Activated CD4-positive, alpha-beta T cell treated with anti-CD3 and anti-CD28 coated beads, Interleukin-2, amount 10 ng/mL, durations not matched to agents 7 days and 5 days (primary cell): ENCODE data around the gene MRI1. TPM values are rescaled to one million over a fixed set of nuclear protein-coding genes. Genes with fewer than 3 reads are reported as not detected.
"Not testable (repeated sequence)": the region's sequence is repeated elsewhere in the genome, so short reads cannot be mapped to it uniquely, and the experiment has no call there.

ENCODE experiments used
- CTCF ChIA-PET: fragments of 350-600 bp; sonication (Branson Sonifier 250); formaldehyde crosslinking; loops from one replicate; lab custom pipeline; 2021; ENCODE audit warnings: antibody characterized with exemption; lab: Charles Lee
- POLR2A ChIA-PET: fragments of 350-600 bp; sonication (Branson Sonifier 250); formaldehyde crosslinking; loops from one replicate; lab custom pipeline; 2021; ENCODE audit warnings: antibody characterized with exemption; lab: Charles Lee
- DNase-seq: peaks from one replicate; pipeline ENCODE4 v3.0.0-alpha.2; 2020
- H3K27ac Mint-ChIP-seq: one replicate; pipeline ENCODE4 v1.8.0; 2021; ENCODE audit warnings: mild to moderate bottlenecking, moderate library complexity, mixed read lengths
- H3K27me3 Mint-ChIP-seq: one replicate; pipeline ENCODE4 v1.8.0; 2021; ENCODE audit warnings: mixed read lengths
- H3K36me3 Mint-ChIP-seq: one replicate; pipeline ENCODE4 v1.8.0; 2021; ENCODE audit warnings: low read depth, mixed read lengths
- H3K4me1 Mint-ChIP-seq: one replicate; pipeline ENCODE4 v1.8.0; 2021; ENCODE audit warnings: mixed read lengths
- H3K4me3 Mint-ChIP-seq: one replicate; pipeline ENCODE4 v1.8.0; 2021; ENCODE audit warnings: mild to moderate bottlenecking, moderate library complexity, mixed read lengths
- H3K9me3 Mint-ChIP-seq: one replicate; pipeline ENCODE4 v1.8.0; 2021; ENCODE audit warnings: mixed read lengths
- total RNA-seq, 2 experiments: library from RNA; stranded (reverse); gene quantifications; one replicate each; pipeline ENCODE4 v1.2.3, GENCODE V29; 2021

Gene MRI1
- total RNA-seq, 2 experiments from 2014 or later: 46.2 to 46.6 TPM

GRCh38 chr19:13782537-13782936 lies 18.2 kb downstream of the MRI1 start:
- DNase-seq: no peak
- Mint-ChIP-seq H3K36me3 (peaks cover 11% of the 10 kb centered on the region), H3K27ac (no peak overlapping the region), H3K4me1 (peaks cover 20% of the 10 kb centered on the region), H3K27me3 (no peaks in the 10 kb centered on the region), H3K4me3 (no peak overlapping the region), H3K9me3 (no peaks in the 10 kb centered on the region)
- ChIA-PET POLR2A (no interaction called here), CTCF (interaction anchor here (12.9 kb wide), 1 partner anchor 80 kb away, joined by 112 read pairs; no protein-coding TSS in a partner anchor)

- Mint-ChIP-seq H3K27ac (no peak overlapping the region), H3K4me3 (no peak overlapping the region), H3K9me3 (no peaks in the 10 kb centered on the region), H3K27me3 (no peaks in the 10 kb centered on the region), H3K4me1 (peaks cover 29% of the 10 kb centered on the region), H3K36me3 (peaks cover 5% of the 10 kb centered on the region)
- ChIA-PET POLR2A (interaction anchor here (1.4 kb wide), 1 partner anchor 78 kb away, joined by 3 read pairs; no protein-coding TSS in a partner anchor), CTCF (interaction anchor here (0.6 to 12.9 kb wide), 9 partner anchors 11 to 1609 kb away, joined by 3 to 112 read pairs (median 4); partner anchors contain the start of gene ZSWIM4)
- DNase-seq: no peak
These were observed 19.5 kb downstream of the MRI1 start for GRCh38 chr19:13783565-13784500.

- DNase-seq: peak; percentile 75
- Mint-ChIP-seq H3K27me3 (no peaks in the 10 kb centered on the region), H3K4me1 (peaks cover 35% of the 10 kb centered on the region), H3K36me3 (no peaks in the 10 kb centered on the region), H3K27ac (peak overlapping the region; percentile 57), H3K4me3 (no peak overlapping the region), H3K9me3 (no peaks in the 10 kb centered on the region)
- ChIA-PET CTCF (interaction anchor here (0.7 to 12.9 kb wide), 10 partner anchors 10 to 102 kb away, joined by 3 to 112 read pairs (median 4); partner anchors contain the start of gene ZSWIM4), POLR2A (no interaction called here)
These were observed 20.6 kb downstream of the MRI1 start for GRCh38 chr19:13784731-13785452.

- POLR2A ChIA-PET: no interaction called here
- Mint-ChIP-seq H3K27ac (peak overlapping the region; percentile 98), H3K27me3 (no peaks in the 10 kb centered on the region), H3K9me3 (no peaks in the 10 kb centered on the region), H3K36me3 (no peaks in the 10 kb centered on the region), H3K4me1 (peaks cover 42% of the 10 kb centered on the region), H3K4me3 (peak overlapping the region; percentile 26)
- peak; percentile 57 for DNase-seq
- CTCF ChIA-PET: interaction anchor here (0.5 to 12.9 kb wide), 10 partner anchors 9 to 791 kb away, joined by 3 to 112 read pairs (median 4); partner anchors contain the start of gene C19orf53
These were observed 24.7 kb downstream of the MRI1 start for GRCh38 chr19:13788991-13789390.

GRCh38 chr19:13790354-13790753 lies 26.0 kb downstream of the MRI1 start:
- POLR2A ChIA-PET: no interaction called here
- peak overlapping the region; percentile 68 for H3K27ac Mint-ChIP-seq
- CTCF ChIA-PET: interaction anchor here (0.6 to 12.9 kb wide), 2 partner anchors 19 to 72 kb away, joined by 6 to 112 read pairs; no protein-coding TSS in a partner anchor
- H3K9me3 Mint-ChIP-seq: no peaks in the 10 kb centered on the region
- H3K4me3 Mint-ChIP-seq: no peak overlapping the region
- peaks cover 45% of the 10 kb centered on the region for H3K4me1 Mint-ChIP-seq
- H3K36me3 Mint-ChIP-seq: no peaks in the 10 kb centered on the region
- H3K27me3 Mint-ChIP-seq: no peaks in the 10 kb centered on the region
- DNase-seq: no peak

GRCh38 chr19:13793317-13793716 lies 29.0 kb downstream of the MRI1 start:
- H3K27me3 Mint-ChIP-seq, POLR2A ChIA-PET, H3K27ac Mint-ChIP-seq, DNase-seq, H3K4me3 Mint-ChIP-seq, H3K36me3 Mint-ChIP-seq, H3K9me3 Mint-ChIP-seq: not testable (repeated sequence)
- CTCF ChIA-PET: interaction anchor here (1.0 kb wide), 1 partner anchor 69 kb away, joined by 3 read pairs; no protein-coding TSS in a partner anchor
- H3K4me1 Mint-ChIP-seq: peaks cover 49% of the 10 kb centered on the region

GRCh38 chr19:13794398-13794756 lies 30.1 kb downstream of the MRI1 start:
- CTCF ChIA-PET: interaction anchor here (1.2 to 1.6 kb wide), 3 partner anchors 10 to 67 kb away, joined by 3 to 8 read pairs (median 4); no protein-coding TSS in a partner anchor
- H3K36me3 Mint-ChIP-seq: no peaks in the 10 kb centered on the region
- no peaks in the 10 kb centered on the region for H3K27me3 Mint-ChIP-seq
- no peak for DNase-seq
- POLR2A ChIA-PET: interaction anchor here (1.1 kb wide), 1 partner anchor 67 kb away, joined by 4 read pairs; no protein-coding TSS in a partner anchor
- H3K9me3 Mint-ChIP-seq: no peaks in the 10 kb centered on the region
- H3K27ac Mint-ChIP-seq: peak overlapping the region; percentile 98
- peak overlapping the region; percentile 99 for H3K4me3 Mint-ChIP-seq
- H3K4me1 Mint-ChIP-seq: peaks cover 39% of the 10 kb centered on the region

GRCh38 chr19:13794757-13795589 lies 30.7 kb downstream of the MRI1 start, which contains the start of gene ZSWIM4:
Gene ZSWIM4 (plus strand): TSS chr19:13795443. CDS start chr19:13795649, 206 bp downstream.
- peaks cover 38% of the 10 kb centered on the region for H3K4me1 Mint-ChIP-seq
- H3K4me3 Mint-ChIP-seq: peak within 1 kb of the TSS; percentile 99
- DNase-seq: peak; percentile 98
- H3K27ac Mint-ChIP-seq: peak within 1 kb of the TSS; percentile 98
- H3K9me3 Mint-ChIP-seq: no peaks in the 10 kb centered on the region
- H3K36me3 Mint-ChIP-seq: no peaks in the 10 kb centered on the region
- H3K27me3 Mint-ChIP-seq: no peaks in the 10 kb centered on the region
- ChIA-PET POLR2A (interaction anchor here (0.5 to 1.1 kb wide), 2 partner anchors 20 to 66 kb away, joined by 3 to 4 read pairs; no protein-coding TSS in a partner anchor), CTCF (interaction anchor here (1.1 to 1.6 kb wide), 4 partner anchors 11 to 67 kb away, joined by 3 to 8 read pairs (median 4); no protein-coding TSS in a partner anchor)

GRCh38 chr19:13795595-13796300 lies 31.4 kb downstream of the MRI1 start:
- Mint-ChIP-seq H3K36me3 (no peaks in the 10 kb centered on the region), H3K4me3 (peak overlapping the region; percentile 82), H3K27me3 (no peaks in the 10 kb centered on the region), H3K9me3 (no peaks in the 10 kb centered on the region), H3K27ac (peak overlapping the region; percentile 84), H3K4me1 (peaks cover 31% of the 10 kb centered on the region)
- POLR2A ChIA-PET: no interaction called here
- CTCF ChIA-PET: interaction anchor here (0.6 to 1.1 kb wide), 4 partner anchors 9 to 67 kb away, joined by 3 to 5 read pairs (median 4); no protein-coding TSS in a partner anchor
- no peak for DNase-seq

GRCh38 chr19:13796301-13797057 lies 32.2 kb downstream of the MRI1 start:
- peak overlapping the region; percentile 82 for H3K4me3 Mint-ChIP-seq
- peak overlapping the region; percentile 84 for H3K27ac Mint-ChIP-seq
- CTCF ChIA-PET: interaction anchor here (0.9 to 1.8 kb wide), 9 partner anchors 7 to 84 kb away, joined by 3 to 8 read pairs (median 5); no protein-coding TSS in a partner anchor
- DNase-seq: no peak
- no peaks in the 10 kb centered on the region for H3K27me3 Mint-ChIP-seq
- peaks cover 31% of the 10 kb centered on the region for H3K4me1 Mint-ChIP-seq
- POLR2A ChIA-PET: no interaction called here
- no peaks in the 10 kb centered on the region for H3K9me3 Mint-ChIP-seq
- H3K36me3 Mint-ChIP-seq: peaks cover 4% of the 10 kb centered on the region
